Smooth muscle cell (in vitro differentiated cells): Measurements from ENCODE around the gene NEDD4. TPM values are rescaled to one million over a fixed set of nuclear protein-coding genes. Genes with fewer than 3 reads are reported as not detected.

Experiments used
- DNase-seq: peaks from one replicate; lab custom pipeline; 2025; ENCODE audit not compliant: unreplicated experiment; lab: John Stamatoyannopoulos, UW
- H2AFZ ChIP-seq: fragments of 200-600 bp; sonication (generic); 2 replicates; pipeline ENCODE4 v1.6.0; 2016; ENCODE audit warnings: antibody characterized with exemption, low read depth, mild to moderate bottlenecking
- H3F3A ChIP-seq: fragments of 200-600 bp; sonication (generic); 2 replicates; pipeline ENCODE4 v1.6.0; 2017; ENCODE audit warnings: antibody characterized with exemption, low read depth
- H3K27ac ChIP-seq: fragments of 200-600 bp; sonication (generic); 2 replicates; pipeline ENCODE4 v1.5.1; 2016; ENCODE audit warnings: low read depth, mild to moderate bottlenecking
- H3K27me3 ChIP-seq: fragments of 200-600 bp; sonication (generic); 2 replicates; pipeline ENCODE4 v1.6.1; 2016; ENCODE audit warnings: low read depth, mild to moderate bottlenecking
- H3K36me3 ChIP-seq: fragments of 200-600 bp; sonication (generic); 2 replicates; pipeline ENCODE4 v1.5.1; 2016; ENCODE audit warnings: low read depth
- H3K4me1 ChIP-seq: fragments of 200-600 bp; sonication (generic); 2 replicates; pipeline ENCODE4 v1.5.1; 2016; ENCODE audit warnings: low read depth
- H3K4me2 ChIP-seq: fragments of 200-600 bp; sonication (generic); 2 replicates; pipeline ENCODE4 v1.6.0; 2016; ENCODE audit warnings: mild to moderate bottlenecking
- H3K4me3 ChIP-seq: fragments of 200-600 bp; sonication (generic); 2 replicates; pipeline ENCODE4 v1.5.1; 2016; ENCODE audit warnings: mild to moderate bottlenecking
- H3K79me2 ChIP-seq: fragments of 200-600 bp; sonication (generic); 2 replicates; pipeline ENCODE4 v1.6.0; 2016; ENCODE audit warnings: low read depth, mild to moderate bottlenecking
- H3K9ac ChIP-seq: fragments of 200-600 bp; sonication (generic); 2 replicates; pipeline ENCODE4 v1.6.0; 2016; ENCODE audit warnings: low read depth
- H3K9me3 ChIP-seq: fragments of 200-600 bp; sonication (generic); replicated peaks from 2 replicates; pipeline ENCODE4 v1.5.1; 2016; ENCODE audit warnings: low read depth
- H4K20me1 ChIP-seq: fragments of 200-600 bp; sonication (generic); 2 replicates; pipeline ENCODE4 v1.6.0; 2016; ENCODE audit warnings: low read depth
- WGBS: methylation state at CpG from one replicate; pipeline ENCODE4 v1.1.7; 2016; ENCODE audit warnings: low lambda C conversion rate; 5-methylcytosine and 5-hydroxymethylcytosine counted together
- polyA plus RNA-seq: library from polyadenylated mRNA; unstranded; fragments of >200 nt; fragmentation: Nextera tagmentation; extraction: Ambion mirVana; gene quantifications from 2 replicates; pipeline ENCODE4 v1.2.1, GENCODE V29; 2016
- total RNA-seq: library from RNA; depleted of rRNA; stranded (reverse); fragments of >200 nt; gene quantifications from 2 replicates; pipeline ENCODE4 v1.2.3, GENCODE V29; 2014
- TF ChIP-seq, protein P1 (sequence below): fragments of 200-600 bp; sonication (generic); IDR thresholded peaks from 2 replicates; pipeline ENCODE4 v1.5.1; 2017; ENCODE audit warnings: borderline replicate concordance, mild to moderate bottlenecking, antibody characterized with exemption; ENCODE audit not compliant: insufficient read depth, poor library complexity, severe bottlenecking

Gene NEDD4
- total and polyA plus RNA-seq, 2 experiments from 2014 or later, result 6.6 to 34.5 TPM

DNA sequence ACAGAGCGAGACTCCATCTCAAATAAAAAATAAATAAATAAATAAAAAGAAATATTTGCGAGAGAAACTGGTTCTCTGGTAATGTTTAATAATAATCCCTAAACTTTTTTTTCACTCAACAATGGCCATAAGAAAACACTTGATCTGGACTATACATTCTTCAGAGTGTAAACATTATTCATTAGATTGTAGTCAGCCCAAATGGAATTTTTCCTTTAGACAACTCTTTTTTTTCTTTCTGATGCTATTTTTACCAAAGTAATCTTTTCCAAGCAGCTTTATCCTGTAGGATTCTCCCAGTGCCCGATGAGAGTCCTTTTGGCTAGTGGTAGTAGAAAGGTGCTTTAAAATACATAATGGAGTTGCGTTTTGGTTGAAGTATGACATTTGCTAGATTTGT, 90.4 kb downstream of the NEDD4 start:
- peak overlapping the region; percentile 50 for H3K4me2 ChIP-seq
- H3K36me3 ChIP-seq, result no peaks in the 10 kb centered on the region
- TF ChIP-seq, protein P1, sequence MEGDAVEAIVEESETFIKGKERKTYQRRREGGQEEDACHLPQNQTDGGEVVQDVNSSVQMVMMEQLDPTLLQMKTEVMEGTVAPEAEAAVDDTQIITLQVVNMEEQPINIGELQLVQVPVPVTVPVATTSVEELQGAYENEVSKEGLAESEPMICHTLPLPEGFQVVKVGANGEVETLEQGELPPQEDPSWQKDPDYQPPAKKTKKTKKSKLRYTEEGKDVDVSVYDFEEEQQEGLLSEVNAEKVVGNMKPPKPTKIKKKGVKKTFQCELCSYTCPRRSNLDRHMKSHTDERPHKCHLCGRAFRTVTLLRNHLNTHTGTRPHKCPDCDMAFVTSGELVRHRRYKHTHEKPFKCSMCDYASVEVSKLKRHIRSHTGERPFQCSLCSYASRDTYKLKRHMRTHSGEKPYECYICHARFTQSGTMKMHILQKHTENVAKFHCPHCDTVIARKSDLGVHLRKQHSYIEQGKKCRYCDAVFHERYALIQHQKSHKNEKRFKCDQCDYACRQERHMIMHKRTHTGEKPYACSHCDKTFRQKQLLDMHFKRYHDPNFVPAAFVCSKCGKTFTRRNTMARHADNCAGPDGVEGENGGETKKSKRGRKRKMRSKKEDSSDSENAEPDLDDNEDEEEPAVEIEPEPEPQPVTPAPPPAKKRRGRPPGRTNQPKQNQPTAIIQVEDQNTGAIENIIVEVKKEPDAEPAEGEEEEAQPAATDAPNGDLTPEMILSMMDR, result no peak
- no peak overlapping the region for H3K9ac ChIP-seq
- H3K27me3 ChIP-seq, result no peaks in the 10 kb centered on the region
- 82% methylated on average over 4 of the region's 4 CpGs for WGBS
- no peak overlapping the region for H3K27ac ChIP-seq
- no peak overlapping the region for H3K4me3 ChIP-seq
- H3K4me1 ChIP-seq, result peaks cover 9% of the 10 kb centered on the region
- no peak for DNase-seq
- H2AFZ ChIP-seq, result no peak overlapping the region
- no peaks in the 10 kb centered on the region for H3K9me3 ChIP-seq
- no peaks in the 10 kb centered on the region for H3F3A ChIP-seq
- peaks cover 6% of the 10 kb centered on the region for H3K79me2 ChIP-seq
- H4K20me1 ChIP-seq, result no peaks in the 10 kb centered on the region

GRCh38 chr15:55900019-55900418, 93.4 kb downstream of the NEDD4 start:
- WGBS, result 85% methylated on average over 3 of the region's 3 CpGs
- Histone ChIP-seq H3K27me3 (no peaks in the 10 kb centered on the region), H3K4me3 (no peak overlapping the region), H3F3A (no peaks in the 10 kb centered on the region), H3K4me1 (peaks cover 3% of the 10 kb centered on the region), H3K36me3 (no peaks in the 10 kb centered on the region), H3K9me3 (no peaks in the 10 kb centered on the region), H3K9ac (no peak overlapping the region), H2AFZ (no peak overlapping the region), H3K4me2 (no peak overlapping the region), H3K27ac (no peak overlapping the region), H4K20me1 (no peaks in the 10 kb centered on the region), H3K79me2 (peaks cover 6% of the 10 kb centered on the region)
- DNase-seq, result no peak
- TF ChIP-seq, protein P1, result no peak

GRCh38 chr15:55899537-55899936, 93.9 kb downstream of the NEDD4 start:
- no peak for DNase-seq
- no peaks in the 10 kb centered on the region for H4K20me1 ChIP-seq
- H3K9ac ChIP-seq, result no peak overlapping the region
- 93% methylated on average over 1 of the region's 1 CpG for WGBS
- H3K27me3 ChIP-seq, result no peaks in the 10 kb centered on the region
- no peak overlapping the region for H3K4me3 ChIP-seq
- no peak overlapping the region for H3K4me2 ChIP-seq
- no peaks in the 10 kb centered on the region for H3K36me3 ChIP-seq
- H3K9me3 ChIP-seq, result no peaks in the 10 kb centered on the region
- H3K79me2 ChIP-seq, result peaks cover 6% of the 10 kb centered on the region
- H2AFZ ChIP-seq, result no peak overlapping the region
- no peak overlapping the region for H3K27ac ChIP-seq
- no peaks in the 10 kb centered on the region for H3F3A ChIP-seq
- peaks cover 3% of the 10 kb centered on the region for H3K4me1 ChIP-seq
- TF ChIP-seq, protein P1, result no peak

GRCh38 chr15:55897560-55898336, 95.7 kb downstream of the NEDD4 start:
- no peaks in the 10 kb centered on the region for H3K27me3 ChIP-seq
- no peaks in the 10 kb centered on the region for H4K20me1 ChIP-seq
- H3K9me3 ChIP-seq, result no peaks in the 10 kb centered on the region
- no peaks in the 10 kb centered on the region for H3K36me3 ChIP-seq
- H3F3A ChIP-seq, result no peaks in the 10 kb centered on the region
- no peak overlapping the region for H3K4me2 ChIP-seq
- H3K4me1 ChIP-seq, result peaks cover 3% of the 10 kb centered on the region
- H3K79me2 ChIP-seq, result peaks cover 6% of the 10 kb centered on the region
- no peak overlapping the region for H3K9ac ChIP-seq
- 34% methylated on average over 6 of the region's 6 CpGs for WGBS
- no peak overlapping the region for H2AFZ ChIP-seq
- TF ChIP-seq, protein P1, result peak; percentile 88
- H3K27ac ChIP-seq, result peak overlapping the region; percentile 41
- no peak for DNase-seq
- no peak overlapping the region for H3K4me3 ChIP-seq
